Measurements from ENCODE around the gene COL4A5.
"Not testable (repeated sequence)": the region's sequence is repeated elsewhere in the genome, so short reads cannot be mapped to it uniquely, and the experiment has no call there.

Gene COL4A5

DNA sequence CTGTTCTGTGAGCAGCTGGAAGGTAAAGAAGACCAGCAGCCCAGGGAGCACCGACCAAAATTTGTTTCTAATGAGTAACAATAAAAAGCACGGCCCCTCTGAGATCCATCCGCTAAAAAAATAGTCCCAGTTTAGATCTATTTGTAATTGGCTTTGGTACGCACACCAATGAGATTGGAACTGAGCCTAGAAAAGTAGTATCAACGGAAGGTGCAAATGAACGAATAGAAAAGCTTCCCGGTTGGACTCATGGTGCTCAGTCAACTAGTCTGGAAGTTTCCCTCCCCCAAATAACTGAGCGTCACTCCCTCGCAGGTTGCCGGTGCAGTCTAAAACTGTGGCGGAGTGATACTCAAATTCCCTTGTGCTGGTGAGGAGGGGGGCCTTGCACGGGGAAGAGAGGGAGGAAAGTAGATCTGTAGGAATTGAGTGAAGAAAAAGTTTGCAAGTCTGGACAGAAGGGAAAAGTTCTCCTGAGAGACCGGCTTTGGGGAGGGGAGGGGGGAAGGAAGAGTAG is at the start of gene COL4A5:
TSS of gene COL4A5 (plus strand) at position 413 of the 517 bp plus-strand sequence. CDS start 288 bp downstream, outside the sequence.
- DNase-seq (ENCODE audit: low read depth in 3 of 3) = no peak

DNA sequence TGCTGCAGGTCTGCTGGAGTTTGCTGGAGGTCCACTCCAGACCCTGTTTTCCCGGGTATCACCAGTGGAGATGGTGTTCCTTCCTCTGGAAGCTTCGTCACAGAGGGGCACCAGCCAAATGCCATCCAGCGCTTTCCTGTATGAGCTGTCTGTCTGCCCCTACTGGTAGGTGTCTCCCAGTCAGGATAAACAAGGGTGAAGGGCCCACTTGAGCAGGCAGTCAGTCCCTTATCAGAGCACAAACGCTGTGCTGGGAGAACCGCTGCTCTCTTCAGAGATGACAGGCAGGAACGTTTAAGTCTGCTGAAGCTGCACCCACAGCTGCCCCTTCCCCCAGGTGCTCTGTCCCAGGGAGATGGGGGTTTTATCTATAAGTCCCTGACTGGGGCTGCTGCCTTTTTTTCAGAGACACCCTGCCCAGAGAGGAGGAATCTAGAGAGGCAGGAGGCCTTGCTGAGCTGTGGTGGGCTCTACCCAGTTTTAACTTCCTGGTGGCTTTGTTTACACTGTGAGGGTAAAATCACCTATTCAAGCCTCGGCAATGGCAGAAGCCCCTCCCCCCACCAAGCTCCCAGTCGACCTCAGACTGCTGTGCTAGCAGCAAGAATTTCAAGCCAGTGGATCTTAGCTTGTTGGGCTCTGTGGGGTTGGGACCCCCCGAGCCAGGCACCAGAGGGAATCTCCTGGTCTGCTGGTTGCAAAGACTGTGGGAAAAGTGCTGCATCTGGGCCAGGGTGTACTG is 48.5 kb upstream of the COL4A5 start:
- not testable (repeated sequence) for DNase-seq (ENCODE audit: low read depth in 3 of 3)

DNA sequence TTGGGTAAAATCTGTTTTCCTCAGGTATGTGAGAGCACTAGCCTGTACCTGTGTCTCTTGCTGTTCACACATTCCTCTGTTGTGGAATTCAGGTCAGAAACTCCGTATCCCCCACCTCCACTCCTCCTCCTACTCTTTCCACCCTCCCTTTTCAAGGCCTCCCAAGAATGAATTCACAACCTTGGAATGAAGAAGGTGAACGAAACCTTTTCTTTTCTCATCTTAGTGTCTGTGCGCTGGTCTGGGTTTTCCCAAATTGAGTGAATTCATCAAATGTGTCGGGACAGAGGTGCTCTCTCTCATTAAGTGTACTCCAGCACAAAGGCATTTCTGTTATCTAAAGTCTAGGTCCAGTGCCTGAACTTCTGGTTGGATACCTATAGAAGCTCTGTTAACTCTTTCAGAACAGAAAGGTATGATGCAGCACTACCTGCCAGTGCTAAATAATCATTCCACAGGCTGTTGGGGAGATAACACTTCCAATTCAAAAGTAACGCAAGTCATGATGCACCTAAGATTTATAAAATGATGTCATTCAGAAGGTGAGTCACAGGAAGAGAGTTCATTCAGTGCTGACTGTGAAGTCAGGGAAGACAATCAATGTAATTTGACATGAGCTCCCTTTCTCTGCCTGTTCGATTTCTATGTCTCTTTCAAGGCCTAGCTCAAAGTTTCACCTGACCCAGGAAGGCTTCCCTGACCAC is 43.3 kb upstream of the COL4A5 start:
- DNase-seq (ENCODE audit: low read depth in 3 of 3) = no peak

DNA sequence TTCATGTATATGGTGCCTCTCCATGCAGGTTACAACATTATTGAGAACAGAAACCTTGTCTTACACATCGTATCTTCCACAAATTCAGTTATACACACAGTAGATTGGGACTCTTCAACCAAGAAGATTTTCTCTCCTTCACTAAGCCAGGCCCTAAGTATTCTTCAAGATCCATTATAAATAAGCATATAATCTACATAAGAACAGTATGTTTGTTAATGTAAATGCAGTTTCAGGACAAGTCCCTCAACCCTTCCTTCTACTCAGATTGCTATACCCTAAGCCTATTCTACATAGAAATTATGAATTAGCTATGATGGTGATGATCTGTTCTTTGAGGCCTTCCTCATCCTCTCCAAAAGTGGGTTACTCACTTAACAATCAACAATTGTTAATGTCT is 42.7 kb upstream of the COL4A5 start:
- no peak for DNase-seq (ENCODE audit: low read depth in 3 of 3)

DNA sequence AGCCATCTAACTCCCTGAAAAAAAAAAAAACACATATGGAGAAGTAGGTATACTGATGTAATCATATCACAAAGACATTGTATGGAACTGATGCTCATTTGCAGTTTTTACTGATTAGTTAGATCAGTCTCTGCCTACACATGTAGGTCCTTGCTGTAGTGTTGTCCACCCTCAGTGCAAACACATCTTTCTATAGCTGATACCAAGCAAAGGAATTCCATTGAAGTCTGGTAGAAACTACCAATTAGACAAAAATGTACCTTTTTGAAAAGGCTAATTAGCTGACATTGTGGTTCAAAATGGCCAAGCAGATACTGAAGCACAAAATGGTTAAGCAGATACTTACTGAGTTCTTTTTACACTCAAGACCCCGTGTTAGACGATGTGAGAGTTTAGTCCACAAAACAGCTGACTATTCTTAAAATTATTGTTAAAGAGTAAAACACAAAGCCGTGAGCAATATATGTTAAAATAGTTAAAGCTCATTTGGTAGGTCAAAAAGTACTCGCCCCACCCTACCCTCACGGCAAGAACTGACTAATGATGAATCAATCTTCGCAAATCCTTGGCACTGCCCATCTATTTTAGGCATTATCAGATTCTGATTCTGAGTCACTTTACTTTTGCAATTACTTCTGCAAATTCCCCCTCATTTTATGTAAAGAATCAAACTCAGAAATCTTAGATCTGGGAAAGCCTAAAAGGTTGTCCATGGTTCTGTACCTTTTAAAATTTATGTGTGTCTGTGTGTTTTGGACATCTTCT is 41.8 kb upstream of the COL4A5 start:
- no peak for DNase-seq (ENCODE audit: low read depth in 3 of 3)

DNA sequence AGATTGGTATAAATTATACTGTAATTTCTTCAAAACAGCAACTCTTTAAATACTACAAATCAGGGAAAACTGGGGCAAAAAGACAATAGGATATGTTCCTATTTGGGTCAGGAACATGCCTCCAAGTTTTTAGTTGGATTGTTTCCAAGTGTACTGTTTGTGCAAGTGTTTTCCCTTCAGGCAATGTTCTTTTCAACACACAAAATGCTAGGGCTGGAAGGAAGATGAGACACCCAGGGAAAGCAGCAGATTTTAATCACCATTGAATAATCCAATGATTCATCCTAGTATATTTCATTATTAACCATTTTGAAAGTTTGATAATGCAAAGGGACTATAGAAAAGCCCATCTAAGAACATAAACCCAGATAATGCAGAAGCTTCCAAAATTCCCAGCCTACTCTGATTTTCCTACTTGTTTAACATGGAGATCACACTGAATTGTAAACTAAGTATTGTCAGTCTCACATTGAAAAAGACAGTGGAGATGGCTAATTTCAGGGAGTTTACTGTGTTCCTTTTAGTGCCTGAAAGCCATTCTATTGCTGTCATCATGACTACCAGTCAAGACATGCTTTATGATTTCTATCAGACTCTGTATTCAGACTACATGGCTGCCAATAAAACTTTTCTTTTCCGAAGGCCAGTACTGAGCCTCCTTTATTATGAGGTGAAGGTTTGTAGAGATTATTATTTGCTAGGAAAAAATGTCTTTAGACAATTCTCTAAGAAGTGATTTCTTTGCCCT is 40.0 kb upstream of the COL4A5 start:
- DNase-seq (ENCODE audit: low read depth in 3 of 3) = no peak

DNA sequence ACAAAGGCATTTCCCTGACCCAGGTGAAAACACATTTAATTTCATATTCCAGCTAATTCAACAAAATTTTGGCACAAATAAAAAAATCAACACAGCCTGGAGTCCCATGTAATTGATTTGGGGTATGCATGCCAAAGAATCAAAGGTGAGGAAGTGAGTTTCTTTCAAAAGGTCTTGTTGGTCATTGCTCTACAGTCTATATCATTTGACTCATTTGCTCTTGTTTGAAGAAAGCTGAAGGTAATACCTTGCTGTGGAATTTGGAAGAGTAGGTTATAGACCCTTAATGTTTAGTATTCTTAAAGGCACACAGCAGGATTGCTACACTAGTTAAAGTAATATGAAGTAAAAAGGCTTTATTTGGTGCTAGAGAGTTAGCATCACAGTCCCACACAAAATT is 26.9 kb upstream of the COL4A5 start:
- no peak for DNase-seq (ENCODE audit: low read depth in 3 of 3)

DNA sequence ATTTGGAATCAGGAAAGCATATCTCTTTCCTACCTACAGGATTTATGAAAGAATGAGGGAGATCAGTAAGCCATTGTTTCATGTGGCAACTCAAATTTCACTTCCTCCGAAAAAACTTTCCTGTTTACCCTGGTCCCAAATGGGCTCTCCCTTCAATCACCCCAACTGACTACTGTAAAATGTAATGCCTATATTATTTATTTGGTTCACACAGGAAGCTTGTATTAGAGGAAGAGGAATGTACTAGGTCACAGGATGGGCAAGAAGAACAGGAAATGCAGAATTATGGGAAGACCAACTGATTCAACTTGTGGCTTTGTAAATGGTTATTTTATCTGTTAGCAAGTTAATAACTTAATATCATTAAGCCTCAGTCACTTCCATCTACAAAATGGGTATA is 24.5 kb upstream of the COL4A5 start:
- DNase-seq (ENCODE audit: low read depth in 3 of 3) = no peak

DNA sequence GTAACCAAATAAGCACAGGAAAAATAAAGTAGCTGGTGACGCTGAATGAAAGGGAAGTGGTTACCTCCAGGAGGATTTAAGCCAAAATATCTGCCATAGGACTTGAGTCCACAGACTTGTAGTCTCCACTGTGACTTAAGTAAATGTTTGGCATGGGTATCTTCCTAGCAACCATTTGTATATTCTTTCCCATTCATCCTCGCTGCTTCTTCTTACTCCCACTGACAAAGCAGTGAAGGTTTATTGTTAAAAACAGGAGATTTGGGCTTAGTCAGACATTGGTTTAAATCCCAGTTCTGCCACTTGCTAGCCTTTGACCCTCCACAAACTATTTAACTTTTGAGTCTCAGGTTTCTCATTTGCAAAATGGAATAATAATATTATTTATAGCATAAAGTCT is 23.7 kb upstream of the COL4A5 start:
- DNase-seq (ENCODE audit: low read depth in 3 of 3) = no peak

DNA sequence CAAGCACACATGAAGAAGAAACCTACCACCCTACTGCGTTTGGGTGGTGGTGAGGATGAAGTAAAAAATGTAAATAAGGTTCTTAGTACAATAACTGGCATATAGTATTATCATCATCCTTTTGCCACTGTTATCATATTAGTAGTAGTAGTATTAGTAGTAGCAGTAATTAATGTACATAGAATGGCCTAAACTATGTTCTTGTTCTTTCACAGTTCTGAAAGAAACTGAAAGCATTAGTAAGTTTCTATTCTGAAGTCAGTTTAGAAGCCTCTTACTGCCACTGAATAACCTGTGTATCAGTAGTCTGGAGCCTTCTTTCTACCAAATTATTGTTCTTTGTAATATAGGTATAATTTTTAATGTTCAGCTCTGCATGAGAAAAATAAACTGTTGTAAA is 22.4 kb upstream of the COL4A5 start:
- no peak for DNase-seq (ENCODE audit: low read depth in 3 of 3)

DNA sequence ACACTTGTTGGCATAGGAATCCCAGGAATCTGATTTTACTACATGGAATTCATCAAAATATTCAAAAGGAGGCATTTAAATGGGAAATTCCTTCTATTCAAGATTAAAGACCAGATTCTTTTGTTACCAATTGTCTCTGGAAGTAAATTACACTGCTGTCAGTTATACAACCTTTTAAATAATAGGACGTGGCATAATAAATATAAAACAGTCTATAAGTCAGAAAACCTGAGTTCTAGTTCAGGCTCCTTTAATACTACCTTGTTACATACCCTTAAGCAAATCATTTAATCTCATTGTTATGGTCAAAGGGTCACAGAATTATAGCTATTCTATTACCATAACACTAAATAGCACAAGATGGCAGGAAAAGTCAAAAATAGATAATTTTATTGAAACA is 20.2 kb upstream of the COL4A5 start:
- no peak for DNase-seq (ENCODE audit: low read depth in 3 of 3)

DNA sequence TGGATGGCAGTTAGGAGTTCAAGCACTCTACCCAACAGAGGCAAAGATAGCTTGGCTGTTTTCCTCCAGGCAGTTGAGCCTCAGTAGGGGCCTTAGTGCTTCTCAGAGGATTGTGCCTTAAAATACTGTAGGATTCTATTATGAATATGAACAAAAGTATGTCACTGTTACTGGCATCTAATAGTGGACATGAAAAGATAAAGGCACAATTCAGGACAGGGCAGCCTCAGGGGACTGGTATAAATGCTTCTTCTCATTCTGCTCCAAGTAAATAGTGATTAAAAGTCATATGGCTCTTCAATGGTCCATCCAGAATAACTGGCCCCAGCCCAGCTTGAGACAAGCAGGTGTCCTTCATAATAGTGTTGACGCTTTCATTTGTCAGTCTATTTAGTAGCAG is 19.2 kb upstream of the COL4A5 start:
- no peak for DNase-seq (ENCODE audit: low read depth in 3 of 3)

DNA sequence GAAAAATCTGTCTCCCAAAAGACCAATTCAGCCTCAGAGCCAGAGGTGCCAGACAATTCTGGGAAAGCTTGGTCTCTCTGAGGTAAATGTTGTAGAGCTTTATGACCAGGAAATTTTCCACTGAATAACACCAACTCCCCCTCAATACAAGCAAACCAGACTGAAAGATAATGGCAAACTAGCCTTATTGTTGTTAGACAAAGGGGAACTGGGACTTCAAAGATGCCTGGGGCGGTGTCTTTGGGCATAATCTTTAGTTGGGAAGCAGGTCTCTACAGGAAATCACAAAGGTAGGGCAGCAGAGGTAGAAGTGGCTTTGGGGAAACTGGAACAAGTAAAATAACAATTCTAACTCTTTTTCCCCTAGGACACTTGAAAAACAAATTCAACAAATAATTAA is 13.4 kb upstream of the COL4A5 start:
- DNase-seq (ENCODE audit: low read depth in 3 of 3) = no peak

DNA sequence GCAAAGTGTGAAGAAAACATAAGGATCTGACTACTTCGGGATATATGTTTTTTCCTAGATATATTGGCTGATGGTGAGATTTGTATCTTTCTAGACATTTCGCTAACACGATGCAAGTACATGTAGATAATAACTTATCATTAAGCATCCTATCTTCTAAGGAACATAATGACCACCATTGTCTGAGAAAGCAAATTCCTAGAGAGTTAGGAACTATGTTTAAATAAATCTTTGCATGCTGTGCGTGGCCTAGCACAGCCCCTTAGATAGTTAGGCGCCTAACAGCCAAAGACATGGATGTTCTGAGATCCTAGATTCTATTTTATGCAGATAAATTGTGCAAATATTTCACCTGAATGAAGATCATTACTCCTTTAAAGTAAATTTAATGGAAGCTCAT is 4.4 kb upstream of the COL4A5 start:
- no peak for DNase-seq (ENCODE audit: low read depth in 3 of 3)

DNA sequence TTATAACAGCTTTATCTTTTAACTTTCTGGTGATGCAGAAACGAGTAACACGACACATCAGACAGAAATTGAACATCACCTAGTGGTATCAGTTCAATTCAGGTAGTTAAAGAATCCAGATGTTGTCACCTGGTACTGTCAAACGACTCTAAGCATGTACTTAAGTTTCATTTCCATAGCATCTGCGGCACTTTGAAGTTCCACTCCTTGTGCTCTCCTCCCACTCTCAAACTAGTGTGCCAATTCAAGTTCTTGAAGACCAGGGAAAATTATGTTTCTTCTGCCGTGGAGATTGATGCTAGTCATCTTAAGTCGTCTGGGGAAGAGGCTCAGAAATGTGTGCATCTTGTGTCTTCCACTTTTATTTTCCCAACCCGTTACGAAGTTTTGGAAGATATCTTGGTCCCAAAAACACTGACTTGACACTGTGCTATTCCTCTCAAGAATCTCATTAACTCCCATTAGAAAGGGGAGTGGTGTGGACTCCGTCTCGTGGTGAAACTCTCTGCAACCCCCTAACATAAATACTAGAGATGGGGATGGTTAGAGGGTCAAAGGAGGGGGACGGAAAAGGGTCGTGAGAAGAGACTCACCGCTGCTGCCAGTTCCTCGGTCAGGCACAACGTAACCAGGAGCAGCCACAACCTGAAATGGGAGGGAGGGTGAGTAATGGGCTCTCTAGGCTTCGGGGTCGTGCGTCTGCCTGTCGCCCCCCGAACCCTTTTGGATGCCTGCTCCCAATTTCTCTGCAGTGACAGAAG is 2.1 kb upstream of the COL4A5 start:
- DNase-seq (ENCODE audit: low read depth in 3 of 3) = no peak

DNA sequence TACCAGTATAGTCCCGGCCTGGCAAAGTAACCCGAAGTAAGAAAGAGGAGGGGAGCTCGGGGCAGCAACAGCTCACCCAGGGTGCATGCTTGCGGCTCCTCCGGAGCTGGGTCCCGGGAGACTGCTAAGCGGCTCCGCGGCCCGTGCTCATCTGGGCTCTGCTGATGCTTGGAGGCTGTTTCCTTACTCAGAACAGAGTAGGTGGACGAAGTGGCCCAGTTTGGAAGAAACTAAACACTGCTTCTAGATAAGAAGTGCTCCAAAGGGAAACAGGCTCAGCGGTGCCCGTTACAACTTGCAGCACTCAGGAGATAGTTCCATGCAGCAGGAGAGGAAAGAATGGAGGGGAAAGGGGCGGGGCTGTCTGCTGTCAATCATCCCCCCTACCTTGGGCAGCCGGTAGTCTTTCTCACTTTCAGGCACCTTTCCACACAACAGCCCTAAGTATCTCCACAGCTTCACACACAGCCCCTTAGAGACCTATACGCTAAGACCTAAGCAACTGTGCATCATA is 1.5 kb upstream of the COL4A5 start, which contains the start of gene COL4A6:
TSS of gene COL4A6 (minus strand) at position 313 of the 514 bp plus-strand sequence. CDS start at position 87, 226 bp downstream.
- no peak for DNase-seq (ENCODE audit: low read depth in 3 of 3)

DNA sequence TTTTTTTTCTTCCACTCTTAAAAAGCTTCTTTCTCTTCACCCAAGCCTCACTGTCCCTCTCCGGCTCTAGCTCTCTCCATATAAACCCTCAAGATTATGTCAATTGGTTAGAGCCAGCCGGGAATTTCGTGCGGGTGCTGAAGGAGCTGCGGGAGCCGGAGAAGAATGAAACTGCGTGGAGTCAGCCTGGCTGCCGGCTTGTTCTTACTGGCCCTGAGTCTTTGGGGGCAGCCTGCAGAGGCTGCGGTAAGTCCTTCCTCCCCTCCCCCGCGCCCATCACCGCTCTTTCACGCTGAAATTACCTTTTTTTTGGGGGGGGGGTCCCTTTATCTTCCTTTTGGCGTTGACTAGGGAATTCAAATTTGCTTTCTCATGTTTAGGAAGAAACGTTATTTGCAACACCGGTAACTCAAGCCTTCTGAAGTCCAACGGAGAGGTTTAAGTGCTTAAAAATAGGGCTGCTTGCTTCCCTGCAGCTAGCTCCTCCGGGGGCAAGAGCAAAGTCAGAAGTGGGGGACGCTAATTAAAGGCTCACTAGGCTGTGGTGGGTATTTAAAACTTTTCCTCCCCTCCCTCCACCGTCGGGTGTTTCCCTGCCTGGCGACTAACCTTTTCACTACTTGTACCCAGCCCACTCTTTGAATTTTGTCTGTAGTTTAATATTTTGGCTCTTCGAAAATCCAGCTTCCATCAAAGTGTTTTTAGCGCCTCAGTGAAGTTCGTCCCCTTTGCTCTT is 491 bp downstream of the COL4A5 start:
- no peak for DNase-seq (ENCODE audit: low read depth in 3 of 3)

DNA sequence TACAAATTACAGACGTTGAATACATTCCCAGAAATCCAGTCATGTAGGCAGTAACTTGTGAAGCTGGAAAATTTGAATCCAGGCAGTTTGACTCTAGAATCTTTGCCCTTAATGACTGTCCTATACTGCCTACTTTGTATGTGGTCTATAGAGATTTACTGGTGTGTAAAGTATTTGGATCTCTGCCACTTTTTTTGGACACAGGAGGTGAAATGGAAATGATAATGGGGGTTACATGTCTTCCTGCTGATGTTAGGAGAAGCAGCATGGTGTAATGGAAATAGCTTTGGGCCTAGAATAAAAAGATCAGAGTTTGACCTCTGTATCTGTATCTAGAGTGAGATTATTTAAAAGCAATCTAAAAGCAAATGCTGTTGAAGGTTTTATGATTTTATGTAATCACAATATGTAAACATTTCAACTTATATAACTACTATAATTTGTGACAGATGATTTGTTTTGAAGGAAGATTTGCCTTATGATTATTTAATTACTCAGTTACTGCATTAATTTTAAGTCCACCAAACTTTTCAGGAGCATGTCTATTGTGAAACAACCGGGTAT is 3.3 kb downstream of the COL4A5 start:
- no peak for DNase-seq (ENCODE audit: low read depth in 3 of 3)

DNA sequence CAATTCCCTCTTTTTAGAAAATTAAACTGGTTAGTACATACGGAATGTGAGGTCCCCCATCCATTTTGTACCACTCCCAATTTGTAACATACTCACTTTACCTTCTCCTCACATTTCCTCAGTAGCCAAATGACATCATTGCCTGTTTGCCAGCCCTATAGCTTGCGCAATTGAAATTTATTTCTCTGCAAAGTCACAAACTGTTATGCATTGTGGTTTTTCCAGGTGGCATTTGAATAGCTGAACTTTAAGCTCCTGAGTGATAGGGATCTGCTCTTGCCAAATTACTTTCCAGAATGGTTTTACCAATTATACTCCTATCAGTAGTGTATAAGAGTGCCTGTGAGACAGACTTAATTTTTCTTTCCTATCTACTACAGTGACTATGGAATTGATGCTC is 7.7 kb downstream of the COL4A5 start:
- DNase-seq (ENCODE audit: low read depth in 3 of 3) = no peak

DNA sequence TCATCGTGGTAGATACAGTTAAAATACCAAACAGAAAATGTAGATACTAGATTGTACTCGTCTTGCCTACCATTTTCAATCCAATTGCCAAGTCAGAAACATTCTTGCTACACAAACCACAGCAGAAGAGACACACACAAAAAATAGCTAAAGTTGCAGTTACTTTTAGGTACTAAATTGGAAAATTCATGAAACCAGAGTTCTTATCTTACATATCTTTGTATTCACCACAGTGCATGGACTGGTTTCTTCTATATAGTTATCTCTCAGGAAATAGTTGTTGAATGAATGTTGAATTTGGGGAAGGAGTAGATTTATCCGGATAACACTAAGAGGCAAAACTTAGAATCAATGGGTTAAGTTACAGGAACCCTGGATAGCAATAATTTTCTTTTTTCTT is 14.2 kb downstream of the COL4A5 start:
- no peak for DNase-seq (ENCODE audit: low read depth in 3 of 3)

All from stimulated activated CD4-positive, alpha-beta T cell treated with anti-CD3 and anti-CD28 coated beads, TNF-alpha, amount 100 ng/mL, for 24 hours (primary cell).